ENCODE results near the gene KIF26B. TPM values are rescaled to one million over a fixed set of nuclear protein-coding genes. Genes with fewer than 3 reads are reported as not detected.

Gene KIF26B
- total RNA-seq, 1 donor from 2014 or later: 2.1 TPM

GRCh38 chr1:245458761-245459174 lies 304.0 kb downstream of the KIF26B start:
- no peak overlapping the region for H3K4me3 ChIP-seq (ENCODE audit: low read depth, low read length)
- TF ChIP-seq CTCF (IDR thresholded peaks at IDR 0.05; ENCODE audit: insufficient read depth, low read length, severe bottlenecking): no peak
- no peaks in the 10 kb centered on the region for H3K27me3 ChIP-seq (ENCODE audit: control insufficient read depth, insufficient read depth, low read length)
- DNase-seq (ENCODE audit: low read depth) (peak; percentile 14), FAIRE-seq (no peak)
- H3K36me3 ChIP-seq (ENCODE audit: control insufficient read depth, insufficient read depth, low read length): no peaks in the 10 kb centered on the region

- no peak for FAIRE-seq
- no peaks in the 10 kb centered on the region for H3K27me3 ChIP-seq (ENCODE audit: control insufficient read depth, insufficient read depth, low read length)
- no peaks in the 10 kb centered on the region for H3K36me3 ChIP-seq (ENCODE audit: control insufficient read depth, insufficient read depth, low read length)
- H3K4me3 ChIP-seq (ENCODE audit: low read depth, low read length): no peak overlapping the region
- DNase-seq (ENCODE audit: low read depth): no peak
- no peak for TF ChIP-seq CTCF (IDR thresholded peaks at IDR 0.05; ENCODE audit: insufficient read depth, low read length, severe bottlenecking)
These were observed 304.8 kb downstream of the KIF26B start for GRCh38 chr1:245459621-245460020.

- FAIRE-seq (no peak), DNase-seq (ENCODE audit: low read depth) (no peak)
- no peaks in the 10 kb centered on the region for H3K36me3 ChIP-seq (ENCODE audit: control insufficient read depth, insufficient read depth, low read length)
- no peak for TF ChIP-seq CTCF (IDR thresholded peaks at IDR 0.05; ENCODE audit: insufficient read depth, low read length, severe bottlenecking)
- no peaks in the 10 kb centered on the region for H3K27me3 ChIP-seq (ENCODE audit: control insufficient read depth, insufficient read depth, low read length)
- H3K4me3 ChIP-seq (ENCODE audit: low read depth, low read length): no peak overlapping the region
These were observed 306.9 kb downstream of the KIF26B start for GRCh38 chr1:245461681-245462080.

- no peak for TF ChIP-seq CTCF (IDR thresholded peaks at IDR 0.05; ENCODE audit: insufficient read depth, low read length, severe bottlenecking)
- Histone ChIP-seq H3K4me3 (ENCODE audit: low read depth, low read length) (no peak overlapping the region), H3K27me3 (ENCODE audit: control insufficient read depth, insufficient read depth, low read length) (no peaks in the 10 kb centered on the region), H3K36me3 (ENCODE audit: control insufficient read depth, insufficient read depth, low read length) (no peaks in the 10 kb centered on the region)
- FAIRE-seq: no peak
- no peak for DNase-seq (ENCODE audit: low read depth)
These were observed 307.4 kb downstream of the KIF26B start for GRCh38 chr1:245462161-245462560.

- H3K4me3 ChIP-seq (ENCODE audit: low read depth, low read length): no peak overlapping the region
- FAIRE-seq (no peak), DNase-seq (ENCODE audit: low read depth) (no peak)
- TF ChIP-seq CTCF (IDR thresholded peaks at IDR 0.05; ENCODE audit: insufficient read depth, low read length, severe bottlenecking): no peak
- no peaks in the 10 kb centered on the region for H3K27me3 ChIP-seq (ENCODE audit: control insufficient read depth, insufficient read depth, low read length)
- H3K36me3 ChIP-seq (ENCODE audit: control insufficient read depth, insufficient read depth, low read length): no peaks in the 10 kb centered on the region
These were observed 308.8 kb downstream of the KIF26B start for GRCh38 chr1:245463392-245464165.

- H3K27me3 ChIP-seq (ENCODE audit: control insufficient read depth, insufficient read depth, low read length): no peaks in the 10 kb centered on the region
- H3K36me3 ChIP-seq (ENCODE audit: control insufficient read depth, insufficient read depth, low read length): no peaks in the 10 kb centered on the region
- H3K4me3 ChIP-seq (ENCODE audit: low read depth, low read length): no peak overlapping the region
- DNase-seq (ENCODE audit: low read depth) (no peak), FAIRE-seq (peak; percentile 82)
- no peak for TF ChIP-seq CTCF (IDR thresholded peaks at IDR 0.05; ENCODE audit: insufficient read depth, low read length, severe bottlenecking)
These were observed 309.5 kb downstream of the KIF26B start for GRCh38 chr1:245464290-245464689.

Data from bronchial epithelial cell (primary cell).